ENCODE data around the gene TEKTIP1. TPM values are rescaled to one million over a fixed set of nuclear protein-coding genes. Genes with fewer than 3 reads are reported as not detected.

The TEKTIP1 gene
- total and polyA plus RNA-seq, 2 donors from 2014 or later: 1.2 to 9.2 TPM

GRCh38 chr19:3545669-3546034 lies 6.7 kb downstream of the TEKTIP1 start:
- intact Hi-C loops (cut with DNase I): no loop called here
- no peak for FAIRE-seq

GRCh38 chr19:3546119-3546518 lies 7.1 kb downstream of the TEKTIP1 start:
- peaks cover 0 to 13% (median 0%) of the 10 kb centered on the region in 3 donors for H3K36me3 ChIP-seq (ENCODE audit: control insufficient read depth in 2 of 3, insufficient read depth in 3 of 3, low read length in 3 of 3)
- no peaks in the 10 kb centered on the region for H3K9me3 ChIP-seq (ENCODE audit: control insufficient read depth in 2 of 3, insufficient read depth in 1 of 3, low read length in 3 of 3)
- H3K9ac ChIP-seq (ENCODE audit: low read length in 3 of 3): no peak overlapping the region
- intact Hi-C loops (cut with DNase I): no loop called here
- no peak overlapping the region for H3K4me3 ChIP-seq (ENCODE audit: low read length in 3 of 3)
- DNase-seq (peak in 2 of 5 donors; percentile 41 to 77), FAIRE-seq (no peak)
- H3K4me1 ChIP-seq (ENCODE audit: control insufficient read depth in 2 of 3, insufficient read depth in 2 of 3, low read depth in 1 of 3, low read length in 3 of 3): peaks cover 0 to 3% (median 0%) of the 10 kb centered on the region in 3 donors
- no peaks in the 10 kb centered on the region for H3K27me3 ChIP-seq (ENCODE audit: control insufficient read depth, insufficient read depth, low read length)
- TF ChIP-seq CTCF (IDR thresholded peaks at IDR 0.05; ENCODE audit: borderline replicate concordance, extremely low read depth, insufficient read depth): no peak
- no peak overlapping the region for H3K27ac ChIP-seq (ENCODE audit: low read depth in 2 of 2, low read length in 2 of 2)

More at GRCh38 chr19:3545669-3546034, 6.7 kb downstream of the TEKTIP1 start:
- Histone ChIP-seq H3K4me1 (ENCODE audit: control insufficient read depth in 2 of 3, insufficient read depth in 2 of 3, low read depth in 1 of 3, low read length in 3 of 3) (peaks cover 0 to 3% (median 0%) of the 10 kb centered on the region in 3 donors), H3K27me3 (ENCODE audit: control insufficient read depth, insufficient read depth, low read length) (no peaks in the 10 kb centered on the region), H3K36me3 (ENCODE audit: control insufficient read depth in 2 of 3, insufficient read depth in 3 of 3, low read length in 3 of 3) (peaks cover 0 to 13% (median 0%) of the 10 kb centered on the region in 3 donors), H3K9ac (ENCODE audit: low read length in 3 of 3) (no peak overlapping the region), H3K9me3 (ENCODE audit: control insufficient read depth in 2 of 3, insufficient read depth in 1 of 3, low read length in 3 of 3) (no peaks in the 10 kb centered on the region), H3K27ac (ENCODE audit: low read depth in 2 of 2, low read length in 2 of 2) (no peak overlapping the region), H3K4me3 (ENCODE audit: low read length in 3 of 3) (no peak overlapping the region)
- no peak for TF ChIP-seq CTCF (IDR thresholded peaks at IDR 0.05; ENCODE audit: borderline replicate concordance, extremely low read depth, insufficient read depth)
- no peak for DNase-seq

- Histone ChIP-seq H3K9me3 (ENCODE audit: control insufficient read depth in 2 of 3, insufficient read depth in 1 of 3, low read length in 3 of 3) (no peaks in the 10 kb centered on the region), H3K9ac (ENCODE audit: low read length in 3 of 3) (no peak overlapping the region), H3K27ac (ENCODE audit: low read depth in 2 of 2, low read length in 2 of 2) (no peak overlapping the region), H3K36me3 (ENCODE audit: control insufficient read depth in 2 of 3, insufficient read depth in 3 of 3, low read length in 3 of 3) (peaks cover 0 to 13% (median 0%) of the 10 kb centered on the region in 3 donors), H3K27me3 (ENCODE audit: control insufficient read depth, insufficient read depth, low read length) (no peaks in the 10 kb centered on the region), H3K4me1 (ENCODE audit: control insufficient read depth in 2 of 3, insufficient read depth in 2 of 3, low read depth in 1 of 3, low read length in 3 of 3) (peaks cover 0 to 3% (median 0%) of the 10 kb centered on the region in 3 donors), H3K4me3 (ENCODE audit: low read length in 3 of 3) (no peak overlapping the region)
- intact Hi-C loops (cut with DNase I): no loop called here
- no peak for FAIRE-seq
- peak in 1 of 5 donors; percentile 41 for DNase-seq
- no peak for TF ChIP-seq CTCF (IDR thresholded peaks at IDR 0.05; ENCODE audit: borderline replicate concordance, extremely low read depth, insufficient read depth)
These were observed 8.3 kb downstream of the TEKTIP1 start for GRCh38 chr19:3547301-3547731.

Data from kidney (tissue), 14 donors.